GM18505 (cell line): ENCODE results near the gene HADHA.

Experiments used
- ATAC-seq: cut with Tn5 transposase; IDR thresholded peaks from one replicate; pipeline ENCODE4 v1.9.1; 2021; ENCODE audit not compliant: unreplicated experiment
- POLR2A ChIP-seq: IDR thresholded peaks from 4 replicates; pipeline ENCODE4 v1.6.1; 2011; ENCODE audit warnings: borderline replicate concordance; ENCODE audit not compliant: insufficient read depth, insufficient read length; ENCODE audit errors: extremely low read depth

The HADHA gene

GRCh38 chr2:26184121-26184520, 60.3 kb downstream of the HADHA start:
- no peak for ATAC-seq
- no peak for TF ChIP-seq POLR2A

GRCh38 chr2:26182887-26183630, 61.4 kb downstream of the HADHA start:
- ATAC-seq: no peak
- no peak for TF ChIP-seq POLR2A

DNA sequence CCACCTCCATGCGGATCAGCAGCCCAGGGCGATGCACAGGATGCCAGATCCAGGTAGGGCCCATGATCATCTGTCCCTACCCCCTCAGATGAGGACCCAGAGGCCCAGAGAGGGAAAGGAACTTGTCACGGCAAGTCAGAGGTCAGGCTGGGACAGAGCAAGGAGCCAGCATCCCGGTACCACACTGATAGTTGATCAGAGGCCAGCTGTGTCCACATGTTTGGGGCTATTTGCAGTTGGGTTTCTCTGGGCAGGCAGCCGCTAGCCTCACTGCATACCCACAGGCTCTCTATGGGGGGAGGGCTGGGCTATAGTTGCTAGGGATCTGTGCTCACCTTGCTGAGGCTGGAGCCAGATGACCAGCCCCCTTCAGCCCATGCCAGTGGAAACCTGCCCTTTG, 62.0 kb downstream of the HADHA start:
- ATAC-seq: no peak
- TF ChIP-seq POLR2A: no peak

DNA sequence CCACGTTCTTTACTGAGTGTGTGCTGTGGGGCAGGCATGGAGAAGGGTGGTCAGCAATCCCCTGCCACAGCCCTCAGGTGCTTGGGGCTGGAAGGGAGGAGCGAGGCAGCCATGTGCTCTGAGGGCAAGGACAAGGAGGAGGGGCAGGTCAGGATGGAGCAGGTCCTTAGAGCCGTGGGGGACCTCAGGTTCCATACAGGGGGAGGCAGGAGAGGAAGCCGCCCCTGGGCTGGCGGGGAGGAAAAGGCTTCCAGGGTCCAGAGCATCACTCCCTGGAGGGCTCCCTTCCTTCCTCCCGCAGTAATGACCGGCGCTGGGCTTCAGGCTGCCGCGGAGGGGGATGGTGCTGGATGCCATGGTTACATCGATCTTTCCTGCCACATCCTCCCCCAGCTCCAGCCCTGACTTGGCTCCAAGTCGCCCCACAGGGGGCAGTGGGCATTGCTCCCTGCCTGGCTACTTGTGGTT, 65.0 kb downstream of the HADHA start:
- no peak for TF ChIP-seq POLR2A
- no peak for ATAC-seq

GRCh38 chr2:26178746-26179436, 65.5 kb downstream of the HADHA start:
- no peak for TF ChIP-seq POLR2A
- ATAC-seq: no peak

DNA sequence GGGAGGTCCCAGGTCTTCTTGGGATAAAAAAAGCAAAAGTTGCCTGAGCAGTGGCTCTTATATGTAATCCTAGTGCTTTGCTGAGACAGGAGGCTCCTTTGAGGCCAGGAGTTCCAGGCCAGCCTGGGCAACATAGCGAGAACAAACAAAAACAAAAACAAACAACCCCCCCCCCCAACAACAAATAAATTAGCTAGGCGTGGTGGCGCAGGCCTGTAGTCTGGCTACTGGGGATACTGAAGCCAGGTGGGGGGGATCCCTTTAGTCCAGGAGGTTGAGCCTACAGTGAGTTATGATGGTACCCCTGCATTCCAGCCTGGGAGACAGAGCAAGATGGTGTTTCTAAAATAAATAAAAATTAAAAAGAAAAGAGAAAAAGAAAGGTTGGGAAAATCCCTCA, 66.2 kb downstream of the HADHA start:
- TF ChIP-seq POLR2A: no peak
- no peak for ATAC-seq

GRCh38 chr2:26177122-26177521, 67.3 kb downstream of the HADHA start:
- TF ChIP-seq POLR2A: no peak
- no peak for ATAC-seq

DNA sequence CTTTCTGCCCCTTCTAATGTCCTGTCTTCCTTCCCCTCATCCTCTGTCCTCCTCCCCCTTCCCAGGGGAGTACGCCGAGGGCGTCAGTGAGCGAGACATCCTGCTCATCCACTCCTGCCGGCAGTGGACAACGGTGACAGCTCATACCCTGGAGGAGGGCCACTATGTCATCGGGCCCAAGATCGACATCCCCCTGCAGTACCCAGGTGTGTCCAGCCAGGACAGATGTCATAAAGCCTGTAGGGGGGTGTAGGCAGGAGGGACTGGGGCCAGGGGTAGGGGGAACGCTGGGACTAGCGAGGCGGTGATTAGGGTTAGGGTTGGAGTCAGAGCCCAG, 68.2 kb downstream of the HADHA start:
- no peak for ATAC-seq

GRCh38 chr2:26175466-26176278, 68.8 kb downstream of the HADHA start:
- no peak for TF ChIP-seq POLR2A
- ATAC-seq: no peak

More for the DNA sequence above, 68.2 kb downstream of the HADHA start:
- TF ChIP-seq POLR2A: no peak

DNA sequence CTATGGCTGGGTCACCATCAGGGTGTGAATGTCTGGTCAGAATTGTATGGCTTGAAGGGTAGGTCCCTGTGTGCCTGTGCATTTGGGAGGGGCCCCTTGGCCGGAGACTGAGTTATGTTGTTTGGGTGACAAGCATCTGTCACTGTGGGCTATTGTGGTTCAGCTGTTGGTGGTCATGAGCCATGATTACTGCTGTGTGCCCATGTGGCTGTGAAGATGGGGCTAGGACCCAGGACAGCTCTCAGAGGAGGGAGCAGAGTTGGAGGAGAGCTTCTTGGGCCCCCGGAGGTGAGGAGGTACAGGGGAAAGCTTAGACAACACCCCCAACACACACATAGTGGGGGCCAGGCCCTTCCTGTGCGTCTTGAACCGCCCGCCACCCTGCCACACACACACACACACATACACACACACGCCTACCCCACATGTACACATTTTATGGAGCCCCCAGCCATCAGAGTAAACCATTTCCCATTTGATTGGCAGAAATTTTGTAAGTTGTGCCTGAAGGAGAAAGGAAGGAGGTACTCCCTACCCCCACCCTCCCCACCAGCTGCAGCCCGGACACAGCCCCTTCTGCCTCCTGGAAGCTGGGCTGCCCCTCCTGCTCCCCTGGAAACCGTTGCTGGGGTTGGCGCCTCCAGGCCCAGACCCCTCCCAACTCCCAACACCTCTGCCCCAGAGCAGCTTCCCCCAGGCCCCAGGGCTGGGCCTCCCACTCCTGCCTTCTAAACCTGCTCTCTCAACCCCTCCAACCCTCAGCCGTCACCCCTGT, 69.6 kb downstream of the HADHA start:
- no peak for ATAC-seq
- no peak for TF ChIP-seq POLR2A

- TF ChIP-seq POLR2A: no peak
- ATAC-seq: no peak
Observed at GRCh38 chr2:26173776-26174482, 70.5 kb downstream of the HADHA start.

- TF ChIP-seq POLR2A: no peak
- ATAC-seq: no peak
Observed at GRCh38 chr2:26172871-26173775, 71.3 kb downstream of the HADHA start, which contains the start of gene GAREM2. Gene GAREM2 (plus strand): TSS chr2:26173088. CDS start chr2:26173221, 133 bp downstream.
